IPS DF 4.7 (cell line): ENCODE measurements around the gene TLR4.

Experiments used
- DNase-seq: peaks from one replicate; pipeline ENCODE4 v3.0.0-alpha.2; 2013; ENCODE audit warnings: low spot score; ENCODE audit errors: extremely low read depth

Gene TLR4

GRCh38 chr9:117704024-117704575, at the start of gene TLR4:
Gene TLR4, plus strand, starts transcription at chr9:117704403. Its CDS starts 70 bp downstream, at chr9:117704473.
- no peak for DNase-seq

DNA sequence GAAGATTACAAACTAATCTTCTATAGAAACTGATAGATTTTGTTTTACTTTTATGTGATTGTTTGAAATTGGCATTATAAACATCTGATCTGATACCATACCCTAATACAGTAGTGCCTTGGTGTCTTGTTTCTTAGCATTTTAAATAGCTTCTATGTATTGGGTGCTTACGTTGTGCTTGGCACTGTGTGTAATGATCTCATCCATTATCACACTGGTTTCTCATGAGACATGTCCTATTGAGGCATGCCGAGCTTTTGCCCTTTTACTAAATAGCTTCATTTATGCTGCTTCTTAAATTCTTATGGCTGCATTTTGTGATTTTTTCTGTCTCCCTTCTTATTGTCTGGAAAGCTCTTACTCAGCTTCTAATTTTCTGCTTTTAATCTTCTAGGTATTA, 48.2 kb upstream of the TLR4 start:
- no peak for DNase-seq

- no peak for DNase-seq
These were observed 41.6 kb upstream of the TLR4 start for GRCh38 chr9:117662651-117663050.

DNA sequence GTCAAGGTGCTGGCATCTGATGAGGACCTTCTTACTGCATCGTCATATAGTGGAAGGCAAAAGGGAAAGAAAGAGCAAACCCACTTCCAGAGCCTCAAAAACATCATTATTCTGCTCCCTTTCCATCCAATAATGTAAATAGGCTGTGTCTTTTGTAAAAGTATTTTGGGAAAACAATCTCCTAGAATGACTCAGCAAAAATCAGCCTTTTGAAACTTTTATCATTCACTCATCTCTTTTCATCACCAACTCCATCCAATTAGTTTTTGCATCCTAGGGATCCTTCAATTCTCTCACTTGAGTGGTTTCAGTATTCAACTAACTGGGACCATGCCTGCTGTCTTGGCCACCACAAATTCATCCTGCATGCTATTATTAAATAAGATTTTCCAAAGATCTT, 39.8 kb upstream of the TLR4 start:
- no peak for DNase-seq

DNA sequence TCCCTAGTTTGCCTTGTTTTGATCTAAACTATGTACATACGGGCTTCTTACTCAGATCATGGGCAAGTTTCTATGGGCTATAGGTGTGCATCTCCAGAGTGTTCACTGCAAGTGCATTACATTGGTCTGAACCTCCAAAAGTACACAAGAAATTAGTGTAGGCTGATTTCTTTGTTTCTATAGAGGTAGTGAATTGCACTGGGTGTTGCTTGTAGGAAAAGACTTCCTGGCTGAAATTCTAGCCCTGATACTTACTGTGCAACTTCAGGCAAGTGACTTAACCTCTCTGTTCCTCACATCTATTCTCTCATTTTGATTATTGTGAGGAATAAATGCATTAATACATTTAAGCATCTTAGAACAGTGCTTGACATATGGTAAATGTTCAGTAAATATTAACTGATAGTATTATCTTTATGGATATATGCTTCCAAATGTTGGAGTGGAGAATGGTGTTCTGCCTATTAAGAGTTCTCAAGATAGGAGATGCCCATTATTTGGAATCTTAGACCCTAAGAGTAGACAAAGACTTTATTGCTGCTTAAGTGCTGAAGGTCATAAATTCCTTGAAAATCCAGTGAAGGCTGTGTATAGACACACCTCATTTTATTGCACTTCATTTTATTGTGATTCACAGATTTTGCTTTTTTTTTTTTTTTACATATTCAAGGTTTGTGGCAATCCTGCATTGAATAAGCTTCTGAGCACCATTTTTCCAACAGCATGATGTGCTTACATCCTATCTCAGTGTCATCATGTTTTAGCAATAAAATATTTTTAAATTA, 38.4 kb upstream of the TLR4 start:
- DNase-seq = no peak

- DNase-seq = no peak
These were observed 32.7 kb upstream of the TLR4 start for GRCh38 chr9:117671468-117671867.

DNA sequence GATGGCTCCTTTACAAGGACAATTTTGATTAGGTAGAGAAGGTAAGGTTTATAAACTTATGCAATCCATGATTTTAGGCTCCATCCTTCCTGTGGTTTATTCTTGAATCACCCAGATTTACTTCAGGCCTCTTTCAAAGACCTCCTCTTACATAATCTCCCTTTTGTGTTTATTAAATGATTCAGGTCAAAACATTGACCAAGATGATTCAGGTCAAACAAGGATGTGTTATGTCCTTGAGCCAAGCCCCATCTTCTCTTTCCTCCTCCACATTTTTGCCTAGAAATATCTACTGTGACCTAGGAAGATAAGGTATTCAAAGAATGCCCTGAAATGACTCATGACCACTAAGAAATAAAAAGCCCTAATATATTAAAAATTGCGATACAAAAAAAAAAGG, 31.8 kb upstream of the TLR4 start:
- DNase-seq = no peak

DNA sequence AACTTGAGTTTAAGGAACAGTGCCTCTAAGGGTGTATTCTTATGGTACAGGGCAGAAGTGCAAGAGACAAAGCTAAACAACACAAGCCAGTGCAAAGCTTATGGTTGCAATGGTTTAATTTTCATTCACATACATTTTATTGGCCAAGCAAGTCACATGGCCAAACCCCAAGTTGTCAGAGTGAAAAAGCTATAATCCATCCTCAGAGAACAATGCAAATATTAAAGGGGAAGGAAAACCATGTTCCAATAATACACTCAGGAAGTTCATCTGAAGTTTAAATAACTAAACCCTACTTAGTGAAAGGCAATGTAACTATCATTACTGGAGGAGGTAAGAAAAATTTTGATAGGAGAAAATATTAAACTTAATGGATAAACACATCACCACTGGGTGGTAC, 26.6 kb upstream of the TLR4 start:
- no peak for DNase-seq

GRCh38 chr9:117678871-117679270, 25.3 kb upstream of the TLR4 start:
- no peak for DNase-seq

DNA sequence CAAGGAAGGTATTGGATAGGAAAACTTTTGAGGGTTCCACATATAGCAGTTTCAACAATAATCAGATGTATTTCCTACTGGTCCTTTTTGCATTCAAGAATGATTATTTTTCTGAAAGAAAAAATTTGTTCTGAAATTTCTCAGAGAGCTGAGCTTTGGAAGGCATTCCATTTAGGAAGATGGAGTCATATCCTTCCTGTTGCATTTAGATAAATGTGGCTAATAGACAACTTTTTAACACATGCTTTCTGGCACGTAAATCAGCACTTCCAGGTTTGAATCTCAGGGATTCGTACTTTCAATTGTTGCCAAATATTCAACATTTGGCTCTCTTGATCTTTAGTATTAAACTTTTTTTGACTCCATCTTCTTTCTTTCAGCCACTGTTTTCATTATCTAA, 24.8 kb upstream of the TLR4 start:
- DNase-seq = no peak

GRCh38 chr9:117681888-117682287, 22.3 kb upstream of the TLR4 start:
- DNase-seq = no peak

- DNase-seq = no peak
These were observed 21.1 kb upstream of the TLR4 start for GRCh38 chr9:117682955-117683710.

DNA sequence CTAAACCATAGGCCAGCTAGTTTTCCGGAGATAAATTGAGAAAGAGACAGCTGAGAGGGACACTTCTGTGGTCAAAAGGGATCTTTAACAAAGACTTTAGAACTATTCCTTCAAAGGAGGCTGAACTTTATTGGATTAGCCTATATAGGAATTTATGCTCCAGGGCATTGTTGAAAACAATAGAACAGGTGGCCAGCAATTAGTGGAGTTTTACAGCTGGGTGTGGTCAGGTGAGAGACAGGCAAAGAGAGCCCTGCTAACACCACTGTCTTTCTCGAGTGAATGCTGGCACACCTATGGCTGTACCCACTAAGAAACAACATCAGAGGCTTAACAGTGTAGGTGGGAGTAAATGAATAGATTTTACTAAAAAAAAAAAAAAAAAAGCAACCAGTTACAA, 16.7 kb upstream of the TLR4 start:
- DNase-seq = no peak

DNA sequence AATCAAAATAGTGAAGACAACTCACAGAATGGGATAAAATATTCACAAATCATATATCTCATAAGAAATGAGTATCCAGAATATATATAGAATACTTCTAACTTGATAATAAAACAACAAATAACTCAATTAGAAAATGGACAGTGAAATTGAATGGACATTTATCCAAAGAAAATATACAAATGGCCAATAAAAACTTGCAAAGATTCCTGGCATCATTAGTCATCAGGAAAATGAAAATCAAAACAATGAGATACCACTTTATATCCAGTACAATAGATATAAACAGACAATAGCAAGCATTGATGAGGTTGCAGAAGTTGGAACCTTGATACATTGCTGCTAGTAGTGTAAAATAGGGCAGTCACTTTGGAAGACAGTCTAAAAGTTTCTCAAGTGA, 12.8 kb upstream of the TLR4 start:
- no peak for DNase-seq

- DNase-seq = no peak
These were observed 8.0 kb upstream of the TLR4 start for GRCh38 chr9:117696154-117696553.

GRCh38 chr9:117697046-117697445, 7.2 kb upstream of the TLR4 start:
- DNase-seq = no peak

GRCh38 chr9:117703537-117703936, 666 bp upstream of the TLR4 start:
- no peak for DNase-seq

DNA sequence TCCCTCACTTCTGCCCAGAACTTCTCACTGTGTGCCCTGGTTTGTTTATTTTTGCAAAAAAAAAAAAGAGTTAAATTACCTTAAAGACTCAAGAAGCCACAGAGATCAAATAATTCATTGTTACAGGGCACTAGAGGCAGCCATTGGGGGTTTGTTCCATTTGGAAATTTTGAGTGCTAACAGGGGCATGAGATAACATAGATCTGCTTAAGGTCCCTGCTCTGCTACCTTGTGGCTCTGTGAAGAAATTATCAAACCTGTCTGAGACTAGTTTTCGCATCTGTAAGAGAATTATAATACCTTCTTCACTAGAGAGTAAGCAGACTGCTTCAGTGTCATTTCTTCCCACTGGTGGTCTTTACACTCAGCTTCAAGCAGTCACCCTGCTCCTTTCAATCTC, 394 bp downstream of the TLR4 start:
- DNase-seq = no peak

GRCh38 chr9:117705386-117705785, 1.2 kb downstream of the TLR4 start:
- no peak for DNase-seq

- DNase-seq = no peak
These were observed 2.4 kb downstream of the TLR4 start for GRCh38 chr9:117706421-117707116.

DNA sequence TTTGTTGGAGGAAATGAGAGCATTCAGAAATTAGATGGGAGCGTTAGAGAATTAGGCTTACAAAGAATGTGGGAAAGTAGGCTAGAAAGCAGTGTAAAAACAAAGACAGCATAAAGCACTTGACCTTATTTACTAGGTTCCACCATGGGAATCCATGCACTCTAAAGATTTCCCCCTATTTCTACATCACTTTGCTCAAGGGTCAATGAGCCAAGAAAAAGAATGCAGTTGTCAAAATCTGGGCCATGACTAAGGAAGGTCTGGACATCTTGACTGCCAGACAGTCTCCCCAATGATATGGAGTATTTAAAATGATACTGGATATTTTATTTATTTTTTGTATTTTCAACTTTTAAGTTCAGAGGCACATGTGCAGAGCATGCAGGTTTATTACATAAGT, 3.4 kb downstream of the TLR4 start:
- no peak for DNase-seq

- DNase-seq = no peak
These were observed 5.7 kb downstream of the TLR4 start for GRCh38 chr9:117709936-117710335.
